ENCODE results near the gene NOTCH3.
A peak's percentile ranks its signal among the peaks of the same experiment; 100 is the strongest.

Gene NOTCH3

GRCh38 chr19:15222738-15223648 lies 22.2 kb upstream of the NOTCH3 start:
- Histone ChIP-seq H3K4me3 (ENCODE audit: low read length) (peak overlapping the region; percentile 76), H3K79me2 (ENCODE audit: control insufficient read depth, low read length) (no peaks in the 10 kb centered on the region), H3K36me3 (ENCODE audit: control insufficient read depth, low read length) (no peaks in the 10 kb centered on the region), H3K27me3 (ENCODE audit: control insufficient read depth, low read length) (no peaks in the 10 kb centered on the region), H4K20me1 (ENCODE audit: control insufficient read depth, insufficient read depth, low read depth, low read length) (no peaks in the 10 kb centered on the region), H3K9me3 (ENCODE audit: control insufficient read depth, insufficient read depth, low read length) (no peaks in the 10 kb centered on the region), H3K27ac (ENCODE audit: low read depth, low read length) (no peak overlapping the region), H3K4me2 (ENCODE audit: low read length) (peak overlapping the region; percentile 94), H3F3A (ENCODE audit: control insufficient read depth, insufficient read depth) (no peaks in the 10 kb centered on the region), H3K9me2 (replicated peaks; ENCODE audit: control insufficient read depth, low read length) (no peaks in the 10 kb centered on the region), H3K4me1 (ENCODE audit: control insufficient read depth, low read length) (peaks cover 14% of the 10 kb centered on the region)
- TF ChIP-seq EZH2phosphoT487 (IDR thresholded peaks at IDR 0.05; ENCODE audit: borderline replicate concordance, low read length): no peak
- no peak for TF ChIP-seq CTCF (IDR thresholded peaks at IDR 0.05; ENCODE audit: low read depth, low read length, poor library complexity, severe bottlenecking)

- H3K9me2 ChIP-seq (replicated peaks; ENCODE audit: control insufficient read depth, low read length): no peaks in the 10 kb centered on the region
- H3K9me3 ChIP-seq (ENCODE audit: control insufficient read depth, insufficient read depth, low read length): no peaks in the 10 kb centered on the region
- H3K36me3 ChIP-seq (ENCODE audit: control insufficient read depth, low read length): no peaks in the 10 kb centered on the region
- H3K4me2 ChIP-seq (ENCODE audit: low read length): no peak overlapping the region
- no peaks in the 10 kb centered on the region for H3K27me3 ChIP-seq (ENCODE audit: control insufficient read depth, low read length)
- no peak overlapping the region for H3K4me3 ChIP-seq (ENCODE audit: low read length)
- no peaks in the 10 kb centered on the region for H3F3A ChIP-seq (ENCODE audit: control insufficient read depth, insufficient read depth)
- no peaks in the 10 kb centered on the region for H3K79me2 ChIP-seq (ENCODE audit: control insufficient read depth, low read length)
- H3K4me1 ChIP-seq (ENCODE audit: control insufficient read depth, low read length): peaks cover 14% of the 10 kb centered on the region
- no peak overlapping the region for H3K27ac ChIP-seq (ENCODE audit: low read depth, low read length)
- no peak for TF ChIP-seq EZH2phosphoT487 (IDR thresholded peaks at IDR 0.05; ENCODE audit: borderline replicate concordance, low read length)
- H4K20me1 ChIP-seq (ENCODE audit: control insufficient read depth, insufficient read depth, low read depth, low read length): no peaks in the 10 kb centered on the region
These were observed 20.0 kb upstream of the NOTCH3 start for GRCh38 chr19:15220833-15221232.

GRCh38 chr19:15218501-15218900 lies 17.7 kb upstream of the NOTCH3 start:
- Histone ChIP-seq H3F3A (ENCODE audit: control insufficient read depth, insufficient read depth) (no peaks in the 10 kb centered on the region), H3K27me3 (ENCODE audit: control insufficient read depth, low read length) (no peaks in the 10 kb centered on the region), H3K4me3 (ENCODE audit: low read length) (no peak overlapping the region), H3K79me2 (ENCODE audit: control insufficient read depth, low read length) (no peaks in the 10 kb centered on the region), H3K36me3 (ENCODE audit: control insufficient read depth, low read length) (no peaks in the 10 kb centered on the region), H3K27ac (ENCODE audit: low read depth, low read length) (no peak overlapping the region), H3K4me2 (ENCODE audit: low read length) (no peak overlapping the region), H3K4me1 (ENCODE audit: control insufficient read depth, low read length) (peaks cover 8% of the 10 kb centered on the region), H3K9me2 (replicated peaks; ENCODE audit: control insufficient read depth, low read length) (no peaks in the 10 kb centered on the region), H4K20me1 (ENCODE audit: control insufficient read depth, insufficient read depth, low read depth, low read length) (no peaks in the 10 kb centered on the region), H3K9me3 (ENCODE audit: control insufficient read depth, insufficient read depth, low read length) (no peaks in the 10 kb centered on the region)
- TF ChIP-seq EZH2phosphoT487 (IDR thresholded peaks at IDR 0.05; ENCODE audit: borderline replicate concordance, low read length): no peak

- Histone ChIP-seq H3K27ac (ENCODE audit: low read depth, low read length) (no peak overlapping the region), H3K9me2 (replicated peaks; ENCODE audit: control insufficient read depth, low read length) (no peaks in the 10 kb centered on the region), H3K27me3 (ENCODE audit: control insufficient read depth, low read length) (no peaks in the 10 kb centered on the region), H3K4me1 (ENCODE audit: control insufficient read depth, low read length) (no peaks in the 10 kb centered on the region), H3K36me3 (ENCODE audit: control insufficient read depth, low read length) (no peaks in the 10 kb centered on the region), H3K4me2 (ENCODE audit: low read length) (no peak overlapping the region), H4K20me1 (ENCODE audit: control insufficient read depth, insufficient read depth, low read depth, low read length) (no peaks in the 10 kb centered on the region), H3K4me3 (ENCODE audit: low read length) (no peak overlapping the region), H3K9me3 (ENCODE audit: control insufficient read depth, insufficient read depth, low read length) (no peaks in the 10 kb centered on the region), H3K79me2 (ENCODE audit: control insufficient read depth, low read length) (no peaks in the 10 kb centered on the region), H3F3A (ENCODE audit: control insufficient read depth, insufficient read depth) (no peaks in the 10 kb centered on the region)
- no peak for TF ChIP-seq CTCF (IDR thresholded peaks at IDR 0.05; ENCODE audit: low read depth, low read length, poor library complexity, severe bottlenecking)
- TF ChIP-seq EZH2phosphoT487 (IDR thresholded peaks at IDR 0.05; ENCODE audit: borderline replicate concordance, low read length): no peak
These were observed 15.6 kb upstream of the NOTCH3 start for GRCh38 chr19:15216363-15216762.
